ENCODE results near the gene PAEP. TPM values are rescaled to one million over a fixed set of nuclear protein-coding genes. Genes with fewer than 3 reads are reported as not detected.

PAEP gene
- total RNA-seq, 1 experiment from 2014 or later = not detected

DNA sequence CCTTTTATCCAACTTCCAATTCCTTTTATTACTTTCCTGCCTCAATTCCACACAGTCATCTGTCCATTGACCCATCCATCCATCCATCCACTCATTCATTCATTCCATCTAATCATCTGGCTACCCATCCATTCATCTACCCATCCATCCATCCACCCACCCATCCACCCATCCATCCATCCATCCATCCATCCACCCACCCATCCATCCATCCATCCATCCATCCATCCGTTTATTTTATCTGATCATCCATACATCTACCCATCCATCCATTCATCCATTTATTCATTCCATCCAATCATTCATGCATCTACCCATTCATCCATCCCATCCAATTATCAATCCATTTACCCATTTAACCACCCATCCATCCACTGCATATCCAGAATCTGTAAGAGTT, 11.6 kb downstream of the PAEP start:
- CTCF ChIA-PET = no interaction called here
- TF ChIP-seq, protein P1, sequence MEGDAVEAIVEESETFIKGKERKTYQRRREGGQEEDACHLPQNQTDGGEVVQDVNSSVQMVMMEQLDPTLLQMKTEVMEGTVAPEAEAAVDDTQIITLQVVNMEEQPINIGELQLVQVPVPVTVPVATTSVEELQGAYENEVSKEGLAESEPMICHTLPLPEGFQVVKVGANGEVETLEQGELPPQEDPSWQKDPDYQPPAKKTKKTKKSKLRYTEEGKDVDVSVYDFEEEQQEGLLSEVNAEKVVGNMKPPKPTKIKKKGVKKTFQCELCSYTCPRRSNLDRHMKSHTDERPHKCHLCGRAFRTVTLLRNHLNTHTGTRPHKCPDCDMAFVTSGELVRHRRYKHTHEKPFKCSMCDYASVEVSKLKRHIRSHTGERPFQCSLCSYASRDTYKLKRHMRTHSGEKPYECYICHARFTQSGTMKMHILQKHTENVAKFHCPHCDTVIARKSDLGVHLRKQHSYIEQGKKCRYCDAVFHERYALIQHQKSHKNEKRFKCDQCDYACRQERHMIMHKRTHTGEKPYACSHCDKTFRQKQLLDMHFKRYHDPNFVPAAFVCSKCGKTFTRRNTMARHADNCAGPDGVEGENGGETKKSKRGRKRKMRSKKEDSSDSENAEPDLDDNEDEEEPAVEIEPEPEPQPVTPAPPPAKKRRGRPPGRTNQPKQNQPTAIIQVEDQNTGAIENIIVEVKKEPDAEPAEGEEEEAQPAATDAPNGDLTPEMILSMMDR (IDR thresholded peaks at IDR 0.05; ENCODE audit: insufficient read depth in 1 of 2, low read depth in 1 of 2, low read length in 1 of 2, severe bottlenecking in 1 of 2, unreplicated experiment in 1 of 2) = no peak
- POLR2A ChIA-PET = no interaction called here
- DNase-seq = no peak
- intact Hi-C loops (cut with micrococcal nuclease; ENCODE audit: unreplicated experiment) = no loop called here
- Histone ChIP-seq H3K27me3 (replicated peaks; ENCODE audit: control insufficient read depth, insufficient read depth, low read length) (no peaks in the 10 kb centered on the region), H3K9me3 (no peaks in the 10 kb centered on the region), H3K4me3 (ENCODE audit: low read depth, low read length) (no peak overlapping the region), H3K36me3 (ENCODE audit: control insufficient read depth, insufficient read depth, low read length) (no peaks in the 10 kb centered on the region), H3K4me1 (no peaks in the 10 kb centered on the region)
- Mint-ChIP-seq H3K9me3 (ENCODE audit: unreplicated experiment) (no peaks in the 10 kb centered on the region), H3K36me3 (ENCODE audit: insufficient read depth, unreplicated experiment) (no peaks in the 10 kb centered on the region), H3K27me3 (ENCODE audit: insufficient read depth, unreplicated experiment) (peaks cover 3% of the 10 kb centered on the region), H3K4me1 (ENCODE audit: low read depth, unreplicated experiment) (peaks cover 6% of the 10 kb centered on the region), H3K4me3 (ENCODE audit: unreplicated experiment) (no peak overlapping the region), H3K27ac (ENCODE audit: unreplicated experiment) (no peak overlapping the region)
- BruUV-seq (replicated peaks) = no TSS peak

DNA sequence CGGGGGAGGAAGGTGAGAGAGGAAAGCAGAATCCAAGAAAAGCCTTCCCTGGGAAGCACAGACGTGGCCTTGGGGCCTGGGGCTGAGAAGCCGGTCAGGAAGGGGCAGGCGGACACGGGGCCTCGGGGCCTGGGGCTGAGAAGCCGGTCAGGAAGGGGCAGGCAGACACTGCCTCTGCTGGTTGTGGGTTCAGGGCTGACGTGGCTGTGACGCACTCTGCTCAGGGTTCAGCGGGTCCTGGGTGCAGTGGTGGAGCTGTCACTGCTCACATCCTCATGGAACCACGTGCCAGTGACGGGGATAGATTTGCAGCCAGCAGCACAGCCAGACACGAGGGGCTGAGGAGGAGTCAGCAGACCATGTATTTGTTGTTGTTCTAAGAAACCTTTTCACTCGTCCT, 12.8 kb downstream of the PAEP start:
- H3K27ac Mint-ChIP-seq (ENCODE audit: unreplicated experiment) = no peak overlapping the region
- Histone ChIP-seq H3K9me3 (no peaks in the 10 kb centered on the region), H3K4me3 (ENCODE audit: low read depth, low read length) (no peak overlapping the region), H3K36me3 (ENCODE audit: control insufficient read depth, insufficient read depth, low read length) (no peaks in the 10 kb centered on the region), H3K27me3 (replicated peaks; ENCODE audit: control insufficient read depth, insufficient read depth, low read length) (no peaks in the 10 kb centered on the region), H3K4me1 (no peaks in the 10 kb centered on the region)
- ChIA-PET CTCF (no interaction called here), POLR2A (no interaction called here)
- H3K9me3 Mint-ChIP-seq (ENCODE audit: unreplicated experiment) = no peaks in the 10 kb centered on the region
- H3K4me1 Mint-ChIP-seq (ENCODE audit: low read depth, unreplicated experiment) = peaks cover 6% of the 10 kb centered on the region
- H3K27me3 Mint-ChIP-seq (ENCODE audit: insufficient read depth, unreplicated experiment) = peaks cover 3% of the 10 kb centered on the region
- no peak overlapping the region for H3K4me3 Mint-ChIP-seq (ENCODE audit: unreplicated experiment)
- intact Hi-C loops (cut with micrococcal nuclease; ENCODE audit: unreplicated experiment) = no loop called here
- DNase-seq = no peak
- TF ChIP-seq, protein P1 (IDR thresholded peaks at IDR 0.05; ENCODE audit: insufficient read depth in 1 of 2, low read depth in 1 of 2, low read length in 1 of 2, severe bottlenecking in 1 of 2, unreplicated experiment in 1 of 2) = no peak
- no TSS peak for BruUV-seq (replicated peaks)
- H3K36me3 Mint-ChIP-seq (ENCODE audit: insufficient read depth, unreplicated experiment) = no peaks in the 10 kb centered on the region

DNA sequence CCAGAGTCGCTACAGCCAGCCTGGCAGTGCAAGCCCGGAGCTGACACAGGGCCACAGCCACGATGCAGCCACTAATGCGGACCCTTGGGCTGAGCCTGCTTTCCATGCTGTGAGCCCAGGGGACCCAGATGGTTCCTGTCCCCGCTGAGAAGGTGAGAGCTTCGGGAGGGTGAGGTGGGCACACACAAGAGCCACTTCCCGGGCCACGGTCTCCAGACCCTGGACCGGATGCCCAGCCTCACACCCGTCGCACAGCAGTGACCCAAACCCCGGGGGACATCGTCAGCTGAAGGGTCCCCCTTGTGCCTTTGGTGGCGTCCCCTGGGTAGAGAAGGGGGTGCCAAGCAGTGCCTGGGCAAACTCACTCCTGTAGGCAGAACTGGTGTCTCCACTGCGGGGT, 13.4 kb downstream of the PAEP start:
- TF ChIP-seq, protein P1 (IDR thresholded peaks at IDR 0.05; ENCODE audit: insufficient read depth in 1 of 2, low read depth in 1 of 2, low read length in 1 of 2, severe bottlenecking in 1 of 2, unreplicated experiment in 1 of 2) = no peak
- Mint-ChIP-seq H3K4me3 (ENCODE audit: unreplicated experiment) (no peak overlapping the region), H3K36me3 (ENCODE audit: insufficient read depth, unreplicated experiment) (no peaks in the 10 kb centered on the region), H3K27me3 (ENCODE audit: insufficient read depth, unreplicated experiment) (peaks cover 3% of the 10 kb centered on the region), H3K27ac (ENCODE audit: unreplicated experiment) (no peak overlapping the region), H3K4me1 (ENCODE audit: low read depth, unreplicated experiment) (peaks cover 6% of the 10 kb centered on the region), H3K9me3 (ENCODE audit: unreplicated experiment) (no peaks in the 10 kb centered on the region)
- no TSS peak for BruUV-seq (replicated peaks)
- intact Hi-C loops (cut with micrococcal nuclease; ENCODE audit: unreplicated experiment) = no loop called here
- Histone ChIP-seq H3K36me3 (ENCODE audit: control insufficient read depth, insufficient read depth, low read length) (no peaks in the 10 kb centered on the region), H3K9me3 (no peaks in the 10 kb centered on the region), H3K27me3 (replicated peaks; ENCODE audit: control insufficient read depth, insufficient read depth, low read length) (no peaks in the 10 kb centered on the region), H3K4me3 (ENCODE audit: low read depth, low read length) (no peak overlapping the region), H3K4me1 (no peaks in the 10 kb centered on the region)
- DNase-seq = no peak
- POLR2A ChIA-PET = no interaction called here
- CTCF ChIA-PET = no interaction called here

Data from Caco-2 (cell line).